ENCODE measurements around the gene CHST7. TPM values are rescaled to one million over a fixed set of nuclear protein-coding genes. Genes with fewer than 3 reads are reported as not detected.

Gene CHST7
- total and polyA plus RNA-seq, 10 of the 15 experiments (the other 5 are each of a cell fraction or from before 2014, with no cell fraction given) = 0.58 to 11.0 (median 5.4) TPM

- TF ChIP-seq, protein P1, sequence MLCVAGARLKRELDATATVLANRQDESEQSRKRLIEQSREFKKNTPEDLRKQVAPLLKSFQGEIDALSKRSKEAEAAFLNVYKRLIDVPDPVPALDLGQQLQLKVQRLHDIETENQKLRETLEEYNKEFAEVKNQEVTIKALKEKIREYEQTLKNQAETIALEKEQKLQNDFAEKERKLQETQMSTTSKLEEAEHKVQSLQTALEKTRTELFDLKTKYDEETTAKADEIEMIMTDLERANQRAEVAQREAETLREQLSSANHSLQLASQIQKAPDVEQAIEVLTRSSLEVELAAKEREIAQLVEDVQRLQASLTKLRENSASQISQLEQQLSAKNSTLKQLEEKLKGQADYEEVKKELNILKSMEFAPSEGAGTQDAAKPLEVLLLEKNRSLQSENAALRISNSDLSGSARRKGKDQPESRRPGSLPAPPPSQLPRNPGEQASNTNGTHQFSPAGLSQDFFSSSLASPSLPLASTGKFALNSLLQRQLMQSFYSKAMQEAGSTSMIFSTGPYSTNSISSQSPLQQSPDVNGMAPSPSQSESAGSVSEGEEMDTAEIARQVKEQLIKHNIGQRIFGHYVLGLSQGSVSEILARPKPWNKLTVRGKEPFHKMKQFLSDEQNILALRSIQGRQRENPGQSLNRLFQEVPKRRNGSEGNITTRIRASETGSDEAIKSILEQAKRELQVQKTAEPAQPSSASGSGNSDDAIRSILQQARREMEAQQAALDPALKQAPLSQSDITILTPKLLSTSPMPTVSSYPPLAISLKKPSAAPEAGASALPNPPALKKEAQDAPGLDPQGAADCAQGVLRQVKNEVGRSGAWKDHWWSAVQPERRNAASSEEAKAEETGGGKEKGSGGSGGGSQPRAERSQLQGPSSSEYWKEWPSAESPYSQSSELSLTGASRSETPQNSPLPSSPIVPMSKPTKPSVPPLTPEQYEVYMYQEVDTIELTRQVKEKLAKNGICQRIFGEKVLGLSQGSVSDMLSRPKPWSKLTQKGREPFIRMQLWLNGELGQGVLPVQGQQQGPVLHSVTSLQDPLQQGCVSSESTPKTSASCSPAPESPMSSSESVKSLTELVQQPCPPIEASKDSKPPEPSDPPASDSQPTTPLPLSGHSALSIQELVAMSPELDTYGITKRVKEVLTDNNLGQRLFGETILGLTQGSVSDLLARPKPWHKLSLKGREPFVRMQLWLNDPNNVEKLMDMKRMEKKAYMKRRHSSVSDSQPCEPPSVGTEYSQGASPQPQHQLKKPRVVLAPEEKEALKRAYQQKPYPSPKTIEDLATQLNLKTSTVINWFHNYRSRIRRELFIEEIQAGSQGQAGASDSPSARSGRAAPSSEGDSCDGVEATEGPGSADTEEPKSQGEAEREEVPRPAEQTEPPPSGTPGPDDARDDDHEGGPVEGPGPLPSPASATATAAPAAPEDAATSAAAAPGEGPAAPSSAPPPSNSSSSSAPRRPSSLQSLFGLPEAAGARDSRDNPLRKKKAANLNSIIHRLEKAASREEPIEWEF (IDR thresholded peaks at IDR 0.05; ENCODE audit: insufficient replicate concordance, low read depth, low read length) = no peak
- TF ChIP-seq, protein P2, sequence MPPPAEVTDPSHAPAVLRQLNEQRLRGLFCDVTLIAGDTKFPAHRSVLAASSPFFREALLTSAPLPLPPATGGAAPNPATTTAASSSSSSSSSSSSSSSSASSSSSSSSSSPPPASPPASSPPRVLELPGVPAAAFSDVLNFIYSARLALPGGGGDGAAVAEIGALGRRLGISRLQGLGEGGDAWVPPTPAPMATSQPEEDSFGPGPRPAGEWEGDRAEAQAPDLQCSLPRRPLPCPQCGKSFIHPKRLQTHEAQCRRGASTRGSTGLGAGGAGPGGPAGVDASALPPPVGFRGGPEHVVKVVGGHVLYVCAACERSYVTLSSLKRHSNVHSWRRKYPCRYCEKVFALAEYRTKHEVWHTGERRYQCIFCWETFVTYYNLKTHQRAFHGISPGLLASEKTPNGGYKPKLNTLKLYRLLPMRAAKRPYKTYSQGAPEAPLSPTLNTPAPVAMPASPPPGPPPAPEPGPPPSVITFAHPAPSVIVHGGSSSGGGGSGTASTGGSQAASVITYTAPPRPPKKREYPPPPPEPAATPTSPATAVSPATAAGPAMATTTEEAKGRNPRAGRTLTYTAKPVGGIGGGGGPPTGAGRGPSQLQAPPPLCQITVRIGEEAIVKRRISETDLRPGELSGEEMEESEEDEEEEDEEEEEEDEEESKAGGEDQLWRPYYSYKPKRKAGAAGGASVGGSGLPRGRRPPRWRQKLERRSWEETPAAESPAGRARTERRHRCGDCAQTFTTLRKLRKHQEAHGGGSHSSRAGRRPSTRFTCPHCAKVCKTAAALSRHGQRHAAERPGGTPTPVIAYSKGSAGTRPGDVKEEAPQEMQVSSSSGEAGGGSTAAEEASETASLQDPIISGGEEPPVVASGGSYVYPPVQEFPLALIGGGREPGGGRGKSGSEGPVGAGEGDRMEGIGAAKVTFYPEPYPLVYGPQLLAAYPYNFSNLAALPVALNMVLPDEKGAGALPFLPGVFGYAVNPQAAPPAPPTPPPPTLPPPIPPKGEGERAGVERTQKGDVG (CRISPR knock-in tag; IDR thresholded peaks at IDR 0.05) = no peak
These were observed 9.4 kb downstream of the CHST7 start (continued) for GRCh38 chrX:46582966-46583365.

DNA sequence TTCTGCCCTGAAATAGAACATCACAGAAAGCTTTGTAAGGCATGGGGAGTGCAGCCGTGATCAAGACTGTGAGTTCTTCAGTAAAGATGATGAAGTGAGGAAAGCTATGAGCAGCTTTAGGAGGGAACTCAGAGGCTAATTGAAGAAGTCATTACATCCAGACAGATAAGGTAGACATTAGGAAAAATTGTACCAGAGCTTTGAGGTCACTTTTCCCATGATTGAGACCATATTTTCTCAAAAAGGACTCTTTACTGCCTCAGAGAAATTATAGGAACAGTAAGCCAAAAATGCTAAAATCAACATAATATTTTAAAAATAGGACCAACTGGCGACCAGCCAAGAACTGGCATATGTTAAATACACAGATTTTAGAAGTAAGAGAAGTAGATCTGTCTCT lies 11.2 kb downstream of the CHST7 start:
- ChIA-PET POLR2A (no interaction called here), CTCF (interaction anchor here (0.6 to 0.7 kb wide), 2 partner anchors 8 to 119 kb away, joined by 3 read pairs; no protein-coding TSS in a partner anchor), RAD21 (ENCODE audit: unreplicated experiment) (no interaction called here), SMC1A (ENCODE audit: uncharacterized antibody, unreplicated experiment) (interaction anchor here (1.2 kb wide), 1 partner anchor 37 kb away, joined by 3 read pairs; no protein-coding TSS in a partner anchor)
- H3K4me1 ChIP-seq (ENCODE audit: control insufficient read depth, insufficient read depth, low read length) = peaks cover 24% of the 10 kb centered on the region
- in situ Hi-C loops (cut with MboI) (no loop called here), intact Hi-C loops (cut with micrococcal nuclease; ENCODE audit: unreplicated experiment) (no loop called here)
- H3K4me2 ChIP-seq (ENCODE audit: control insufficient read depth, insufficient read depth) = no peak overlapping the region
- 65% methylated on average over 2 of the region's 2 CpGs for WGBS (ENCODE audit: insufficient coverage, insufficient replicate concordance, low lambda C conversion rate, missing lambda C conversion rate)
- H2AFZ ChIP-seq (ENCODE audit: control insufficient read depth, low read depth, low read length) = no peak overlapping the region
- no peak overlapping the region for H3K9ac ChIP-seq (ENCODE audit: control insufficient read depth, insufficient read depth, low read length)
- FAIRE-seq (no peak), DNase-seq (ENCODE audit: low read depth, low spot score) (no peak), ATAC-seq (no peak)
- peaks cover 24% of the 10 kb centered on the region for H3K79me2 ChIP-seq (ENCODE audit: control insufficient read depth, insufficient read depth, low read length)
- H3K36me3 ChIP-seq (ENCODE audit: control insufficient read depth in 2 of 2, insufficient read depth in 2 of 2, low read length in 1 of 2) = no peaks in the 10 kb centered on the region; a peak in 1 of 4 replicates
- H3K27me3 ChIP-seq (replicated peaks in 1 of 2; ENCODE audit: control insufficient read depth in 2 of 2, insufficient read depth in 2 of 2, low read length in 1 of 2) = no peaks in the 10 kb centered on the region
- H3K27ac ChIP-seq (ENCODE audit: control insufficient read depth, insufficient read depth) = no peak overlapping the region
- TF ChIP-seq SMAD5 (IDR thresholded peaks at IDR 0.05; ENCODE audit: low read depth) (no peak), HDAC6 (IDR thresholded peaks at IDR 0.05; ENCODE audit: unreplicated experiment) (no peak), HCFC1 (IDR thresholded peaks at IDR 0.05; ENCODE audit: low read length) (no peak), NRF1 (conservative IDR thresholded peaks at IDR 0.05; ENCODE audit: low read depth, low read length) (no peak), TARDBP (IDR thresholded peaks at IDR 0.05; ENCODE audit: borderline replicate concordance) (no peak), NKRF (conservative IDR thresholded peaks at IDR 0.05) (no peak), SREBF2 (IDR thresholded peaks at IDR 0.05; ENCODE audit: low read length) (no peak)
- H3K9me3 ChIP-seq (replicated peaks; ENCODE audit: control insufficient read depth, insufficient read depth, low read length) = no peaks in the 10 kb centered on the region; the same call in 2 of the 3 replicates
- no peaks in the 10 kb centered on the region; the same call in 1 of the 2 replicates for H4K20me1 ChIP-seq (ENCODE audit: control insufficient read depth, insufficient read depth)
- H3K4me3 ChIP-seq = no peak overlapping the region
- no TSS peak for BruUV-seq (replicated peaks)

All from GM12878 (cell line).